Aorta (tissue), 4 donors: ENCODE data around the gene UNC13C. TPM values are rescaled to one million over a fixed set of nuclear protein-coding genes. Genes with fewer than 3 reads are reported as not detected.

Source experiments
- polyA plus RNA-seq, 2 donors: library from polyadenylated mRNA; stranded (reverse); fragments of 200-250 nt; gene quantifications; one replicate each; pipeline ENCODE4 v1.2.3, GENCODE V29; 2013
- total RNA-seq, 2 donors: library from RNA; stranded (reverse); fragmentation: NEBNext Ultra II Directional; extraction: Animal tissue kit (Norgen Biotek cat#: 25700); gene quantifications; one replicate each; pipeline ENCODE4 v1.2.1, GENCODE V29; 2021
- donor health status: healthy with polysubstance abuse.
- donor health status: Bipolar disorder and iron deficiency.
- donor health status: DM: no; HTN: no; CAD: no.
- donor health status: DM: yes; HTN: yes; CAD: no.

The UNC13C gene
- total and polyA plus RNA-seq, 4 donors = under 0.01 to 2.8 (median 1.1) TPM

Other genes with a start within 250 kb of the UNC13C start
- gene WDR72, start 218.8 kb upstream of the UNC13C start, total RNA-seq = under 1 TPM in 1 of 2 donors, not detected in 1; 0.16 TPM
- gene WDR72, start 218.8 kb upstream of the UNC13C start, polyA plus RNA-seq = not detected